GM04503 (cell line): Measurements from ENCODE around the gene MUC6.

Experiments used
- DNase-seq: peaks from one replicate; pipeline ENCODE4 v3.0.0-alpha.2; 2012; ENCODE audit warnings: low read depth

The MUC6 gene, protein sequence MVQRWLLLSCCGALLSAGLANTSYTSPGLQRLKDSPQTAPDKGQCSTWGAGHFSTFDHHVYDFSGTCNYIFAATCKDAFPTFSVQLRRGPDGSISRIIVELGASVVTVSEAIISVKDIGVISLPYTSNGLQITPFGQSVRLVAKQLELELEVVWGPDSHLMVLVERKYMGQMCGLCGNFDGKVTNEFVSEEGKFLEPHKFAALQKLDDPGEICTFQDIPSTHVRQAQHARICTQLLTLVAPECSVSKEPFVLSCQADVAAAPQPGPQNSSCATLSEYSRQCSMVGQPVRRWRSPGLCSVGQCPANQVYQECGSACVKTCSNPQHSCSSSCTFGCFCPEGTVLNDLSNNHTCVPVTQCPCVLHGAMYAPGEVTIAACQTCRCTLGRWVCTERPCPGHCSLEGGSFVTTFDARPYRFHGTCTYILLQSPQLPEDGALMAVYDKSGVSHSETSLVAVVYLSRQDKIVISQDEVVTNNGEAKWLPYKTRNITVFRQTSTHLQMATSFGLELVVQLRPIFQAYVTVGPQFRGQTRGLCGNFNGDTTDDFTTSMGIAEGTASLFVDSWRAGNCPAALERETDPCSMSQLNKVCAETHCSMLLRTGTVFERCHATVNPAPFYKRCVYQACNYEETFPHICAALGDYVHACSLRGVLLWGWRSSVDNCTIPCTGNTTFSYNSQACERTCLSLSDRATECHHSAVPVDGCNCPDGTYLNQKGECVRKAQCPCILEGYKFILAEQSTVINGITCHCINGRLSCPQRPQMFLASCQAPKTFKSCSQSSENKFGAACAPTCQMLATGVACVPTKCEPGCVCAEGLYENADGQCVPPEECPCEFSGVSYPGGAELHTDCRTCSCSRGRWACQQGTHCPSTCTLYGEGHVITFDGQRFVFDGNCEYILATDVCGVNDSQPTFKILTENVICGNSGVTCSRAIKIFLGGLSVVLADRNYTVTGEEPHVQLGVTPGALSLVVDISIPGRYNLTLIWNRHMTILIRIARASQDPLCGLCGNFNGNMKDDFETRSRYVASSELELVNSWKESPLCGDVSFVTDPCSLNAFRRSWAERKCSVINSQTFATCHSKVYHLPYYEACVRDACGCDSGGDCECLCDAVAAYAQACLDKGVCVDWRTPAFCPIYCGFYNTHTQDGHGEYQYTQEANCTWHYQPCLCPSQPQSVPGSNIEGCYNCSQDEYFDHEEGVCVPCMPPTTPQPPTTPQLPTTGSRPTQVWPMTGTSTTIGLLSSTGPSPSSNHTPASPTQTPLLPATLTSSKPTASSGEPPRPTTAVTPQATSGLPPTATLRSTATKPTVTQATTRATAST (N-terminal part only)

DNA sequence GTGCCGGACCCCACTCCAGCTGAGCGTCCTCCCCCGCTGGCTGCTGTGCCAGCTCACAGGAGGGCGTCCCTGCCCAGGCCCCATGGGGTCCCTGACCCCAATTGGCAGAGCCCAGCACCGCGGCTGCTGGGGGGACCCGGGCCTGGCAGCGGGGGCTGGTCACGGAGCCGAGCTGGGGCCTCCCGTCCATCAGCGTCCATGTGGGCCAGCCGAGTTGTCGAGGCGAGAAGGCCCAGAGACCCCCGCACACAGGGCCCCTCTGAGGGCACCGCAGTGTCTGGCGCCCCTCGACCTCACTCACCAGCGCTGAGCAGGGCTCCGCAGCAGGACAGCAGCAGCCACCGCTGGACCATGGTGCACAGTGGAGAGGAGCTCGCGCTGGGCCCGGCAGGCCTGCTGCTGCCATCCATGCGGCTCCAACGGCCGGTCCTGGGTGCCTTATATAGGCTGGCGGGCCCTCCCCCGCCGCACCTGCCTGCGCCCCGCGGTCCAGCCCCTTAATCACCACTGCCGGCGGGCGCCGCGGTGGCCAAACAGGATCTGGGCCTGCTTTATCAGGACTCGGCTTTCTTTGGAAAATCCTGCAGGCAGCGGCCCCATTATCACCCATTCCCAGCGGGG, at the start of gene MUC6:
TSS of gene MUC6 (minus strand) at position 416 of the 621 bp plus-strand sequence. CDS start at position 353, 63 bp downstream.
- no peak for DNase-seq

DNA sequence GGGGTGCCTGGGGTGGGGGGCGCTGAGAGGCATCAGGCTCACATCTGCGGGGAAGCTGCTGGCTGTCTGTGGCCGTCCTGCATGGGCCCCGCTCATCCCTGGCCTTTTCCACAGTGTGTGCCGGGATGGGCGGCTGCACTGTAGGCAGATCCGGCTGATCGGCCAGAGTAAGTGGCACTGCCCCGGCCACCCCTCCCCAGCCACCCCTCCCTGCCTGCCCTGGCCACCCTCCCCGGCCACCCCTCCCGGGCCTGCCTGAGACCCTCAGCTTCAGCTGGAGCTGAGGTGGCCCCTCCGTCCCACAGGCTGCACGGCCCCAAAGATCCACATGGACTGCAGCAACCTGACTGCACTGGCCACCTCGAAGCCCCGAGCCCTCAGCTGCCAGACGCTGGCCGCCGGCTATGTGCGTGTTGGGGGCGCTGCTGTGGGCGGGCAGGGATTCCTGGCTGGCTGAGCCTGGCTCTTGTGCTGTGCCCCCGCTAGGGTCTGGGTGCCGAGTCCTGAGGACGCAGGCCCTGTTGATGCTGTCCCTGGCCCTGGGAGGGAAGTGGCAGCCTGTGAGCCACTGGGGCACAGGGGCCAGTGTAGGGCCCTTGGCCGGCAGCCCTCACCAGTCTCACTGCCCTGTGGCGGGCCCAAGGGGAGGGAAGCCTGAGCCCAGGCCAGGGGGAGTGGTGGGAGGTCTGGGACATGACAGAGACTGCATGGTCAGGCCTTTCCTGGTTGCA, 49.1 kb upstream of the MUC6 start:
- DNase-seq = no peak

DNA sequence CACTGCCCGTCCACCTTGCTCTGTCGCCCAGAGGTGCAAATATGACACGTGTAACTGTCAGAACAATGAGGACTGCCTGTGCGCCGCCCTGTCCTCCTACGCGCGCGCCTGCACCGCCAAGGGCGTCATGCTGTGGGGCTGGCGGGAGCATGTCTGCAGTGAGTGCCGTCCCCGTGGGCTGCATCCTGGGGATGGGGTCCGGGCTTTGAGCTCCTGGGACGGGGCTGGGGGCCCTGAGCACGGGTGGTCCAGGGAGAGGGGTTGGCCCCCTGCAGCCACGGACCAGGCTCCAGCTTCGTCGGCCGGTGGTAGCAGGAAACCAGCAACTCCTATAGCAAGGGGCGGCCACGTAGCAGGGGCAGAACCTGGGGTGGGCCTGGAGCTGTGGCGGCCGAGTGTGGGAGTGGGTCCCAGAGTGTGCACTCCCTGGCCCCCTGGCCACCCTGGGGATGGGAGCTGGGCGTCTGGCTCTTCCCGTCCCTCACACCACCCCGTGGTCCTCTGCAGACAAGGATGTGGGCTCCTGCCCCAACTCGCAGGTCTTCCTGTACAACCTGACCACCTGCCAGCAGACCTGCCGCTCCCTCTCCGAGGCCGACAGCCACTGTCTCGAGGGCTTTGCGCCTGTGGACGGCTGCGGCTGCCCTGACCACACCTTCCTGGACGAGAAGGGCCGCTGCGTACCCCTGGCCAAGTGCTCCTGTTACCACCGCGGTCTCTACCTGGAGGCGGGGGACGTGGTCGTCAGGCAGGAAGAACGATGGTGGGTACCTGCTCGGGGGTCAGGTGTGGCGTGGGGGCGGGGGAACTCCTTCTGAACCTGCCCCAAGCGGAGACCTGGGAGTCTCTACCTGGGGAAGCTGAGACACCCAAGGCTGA, 48.3 kb upstream of the MUC6 start:
- DNase-seq = no peak

DNA sequence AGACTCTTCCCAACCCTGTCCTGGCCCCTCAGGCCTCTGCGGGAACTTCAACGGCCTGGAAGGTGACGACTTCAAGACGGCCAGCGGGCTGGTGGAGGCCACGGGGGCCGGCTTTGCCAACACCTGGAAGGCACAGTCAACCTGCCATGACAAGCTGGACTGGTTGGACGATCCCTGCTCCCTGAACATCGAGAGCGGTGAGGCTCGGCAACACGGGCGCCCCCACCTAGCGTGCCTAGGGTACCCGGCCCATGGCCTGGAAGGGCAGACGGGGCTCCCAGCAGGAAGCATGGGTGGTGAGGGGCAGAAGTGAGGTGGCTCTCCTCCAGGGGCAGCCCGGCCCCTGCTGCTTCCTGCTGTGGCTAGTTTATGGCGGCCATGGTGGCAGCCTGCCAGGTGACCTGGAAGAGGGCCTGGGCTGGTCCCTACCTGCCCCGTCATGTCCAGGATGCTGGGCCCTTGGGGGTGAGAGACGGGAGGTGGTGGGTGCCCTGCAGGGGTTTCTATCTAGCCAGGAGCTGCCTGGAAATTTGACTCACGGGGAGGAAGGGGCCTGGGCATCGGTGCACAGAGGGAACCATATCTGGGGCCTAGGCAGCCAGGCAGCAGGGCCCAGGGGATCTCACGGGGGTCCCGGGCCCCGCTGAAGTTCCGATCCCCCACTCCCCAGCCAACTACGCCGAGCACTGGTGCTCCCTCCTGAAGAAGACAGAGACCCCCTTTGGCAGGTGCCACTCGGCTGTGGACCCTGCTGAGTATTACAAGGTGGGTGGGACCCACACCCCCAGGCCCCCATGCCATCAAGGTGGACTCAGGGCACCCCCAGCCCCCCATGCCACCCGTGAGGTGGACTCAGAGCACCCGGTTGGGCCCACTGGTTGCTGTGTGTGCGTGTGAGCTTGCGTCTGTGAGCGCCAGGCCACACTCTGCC, 47.4 kb upstream of the MUC6 start:
- no peak for DNase-seq

DNA sequence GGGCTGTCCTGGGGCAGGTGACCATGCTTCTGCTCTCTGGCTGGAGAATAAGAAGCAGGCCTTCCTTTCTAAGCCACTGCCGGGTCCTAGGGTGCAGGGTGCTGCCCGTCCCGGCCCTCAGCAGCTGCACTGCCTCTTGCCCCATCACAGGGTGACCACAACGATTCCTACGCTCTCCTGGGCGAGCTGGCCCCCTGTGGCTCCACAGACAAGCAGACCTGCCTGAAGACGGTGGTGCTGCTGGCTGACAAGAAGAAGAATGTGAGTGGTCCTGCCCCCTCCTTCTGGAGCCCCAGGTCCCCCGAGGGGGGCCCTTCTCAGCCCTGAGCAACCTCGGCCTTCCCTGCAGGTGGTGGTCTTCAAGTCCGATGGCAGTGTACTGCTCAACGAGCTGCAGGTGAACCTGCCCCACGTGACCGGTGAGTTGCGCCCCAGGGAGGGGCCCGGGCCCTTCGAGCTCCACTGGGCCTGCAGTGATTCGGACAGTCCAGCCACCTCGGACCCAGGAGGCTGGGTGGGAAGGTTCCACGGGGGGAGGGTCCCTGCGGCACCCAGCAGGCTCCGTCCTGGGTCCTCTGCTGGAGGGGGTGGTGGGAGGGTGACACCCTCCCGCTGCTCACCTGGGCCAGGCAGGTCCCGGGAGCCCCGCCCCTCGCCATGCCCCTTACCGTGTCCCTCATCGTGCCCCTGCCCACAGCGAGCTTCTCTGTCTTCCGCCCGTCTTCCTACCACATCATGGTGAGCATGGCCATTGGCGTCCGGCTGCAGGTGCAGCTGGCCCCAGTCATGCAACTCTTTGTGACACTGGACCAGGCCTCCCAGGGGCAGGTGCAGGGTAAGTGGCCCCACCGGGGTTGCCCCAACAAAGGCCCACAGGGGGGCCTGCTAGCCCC, 46.5 kb upstream of the MUC6 start:
- no peak for DNase-seq

DNA sequence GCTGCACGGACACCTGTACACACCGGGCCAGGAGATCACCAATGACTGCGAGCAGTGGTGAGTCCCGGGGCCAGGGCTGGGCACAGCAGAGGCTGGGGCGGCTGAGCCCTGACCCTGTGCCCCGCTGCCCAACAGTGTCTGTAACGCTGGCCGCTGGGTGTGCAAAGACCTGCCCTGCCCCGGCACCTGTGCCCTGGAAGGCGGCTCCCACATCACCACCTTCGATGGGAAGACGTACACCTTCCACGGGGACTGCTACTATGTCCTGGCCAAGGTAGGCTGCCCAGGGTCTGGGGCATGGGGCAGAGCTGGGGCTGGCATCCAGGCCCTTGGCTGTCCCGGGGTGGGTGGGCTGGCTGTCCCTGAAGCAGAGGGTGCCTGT, 45.8 kb upstream of the MUC6 start:
- no peak for DNase-seq

DNA sequence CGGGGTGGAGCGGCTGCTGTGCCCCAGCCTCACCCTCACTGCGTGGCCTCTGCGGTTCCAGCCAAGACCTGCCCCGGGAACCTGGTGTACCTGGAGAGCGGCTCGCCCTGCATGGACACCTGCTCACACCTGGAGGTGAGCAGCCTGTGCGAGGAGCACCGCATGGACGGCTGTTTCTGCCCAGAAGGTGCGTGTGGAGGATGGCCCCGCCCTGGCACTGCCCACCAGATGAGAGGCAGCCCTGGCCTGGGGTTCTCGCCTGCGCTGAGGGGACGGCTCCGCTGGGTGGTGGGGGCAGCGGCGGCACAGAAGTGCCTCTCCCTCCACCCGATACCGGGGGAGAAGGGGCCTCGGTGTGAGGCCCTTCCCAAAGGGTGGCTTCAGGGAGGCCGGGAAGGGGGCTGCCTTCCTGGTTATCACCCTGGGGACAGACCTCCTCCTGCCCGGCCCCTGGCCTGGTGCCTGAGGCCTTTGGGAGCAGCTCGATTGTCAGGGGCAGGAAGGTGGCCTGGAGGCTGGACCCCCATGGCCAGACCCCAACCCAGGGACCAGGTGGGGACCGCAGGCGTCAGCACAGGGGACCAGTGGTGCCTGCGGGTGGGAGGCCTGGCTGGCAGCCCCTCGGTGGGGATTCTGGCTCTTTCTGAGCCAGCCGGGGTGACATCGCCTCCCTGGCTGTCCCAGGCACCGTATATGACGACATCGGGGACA, 45.2 kb upstream of the MUC6 start:
- no peak for DNase-seq

DNA sequence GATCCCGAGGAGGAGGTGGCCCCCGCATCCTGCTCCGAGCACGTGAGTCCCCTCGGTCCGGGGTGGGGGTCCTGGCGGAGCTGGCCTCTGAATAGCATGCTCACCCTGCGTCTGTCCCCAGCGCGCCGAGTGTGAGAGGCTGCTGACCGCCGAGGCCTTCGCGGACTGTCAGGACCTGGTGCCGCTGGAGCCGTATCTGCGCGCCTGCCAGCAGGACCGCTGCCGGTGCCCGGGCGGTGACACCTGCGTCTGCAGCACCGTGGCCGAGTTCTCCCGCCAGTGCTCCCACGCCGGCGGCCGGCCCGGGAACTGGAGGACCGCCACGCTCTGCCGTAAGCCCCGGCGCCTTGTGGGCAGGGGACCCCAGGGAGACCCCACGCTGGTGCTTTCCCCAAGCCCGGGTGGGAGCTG, 41.7 kb upstream of the MUC6 start:
- DNase-seq = no peak

DNA sequence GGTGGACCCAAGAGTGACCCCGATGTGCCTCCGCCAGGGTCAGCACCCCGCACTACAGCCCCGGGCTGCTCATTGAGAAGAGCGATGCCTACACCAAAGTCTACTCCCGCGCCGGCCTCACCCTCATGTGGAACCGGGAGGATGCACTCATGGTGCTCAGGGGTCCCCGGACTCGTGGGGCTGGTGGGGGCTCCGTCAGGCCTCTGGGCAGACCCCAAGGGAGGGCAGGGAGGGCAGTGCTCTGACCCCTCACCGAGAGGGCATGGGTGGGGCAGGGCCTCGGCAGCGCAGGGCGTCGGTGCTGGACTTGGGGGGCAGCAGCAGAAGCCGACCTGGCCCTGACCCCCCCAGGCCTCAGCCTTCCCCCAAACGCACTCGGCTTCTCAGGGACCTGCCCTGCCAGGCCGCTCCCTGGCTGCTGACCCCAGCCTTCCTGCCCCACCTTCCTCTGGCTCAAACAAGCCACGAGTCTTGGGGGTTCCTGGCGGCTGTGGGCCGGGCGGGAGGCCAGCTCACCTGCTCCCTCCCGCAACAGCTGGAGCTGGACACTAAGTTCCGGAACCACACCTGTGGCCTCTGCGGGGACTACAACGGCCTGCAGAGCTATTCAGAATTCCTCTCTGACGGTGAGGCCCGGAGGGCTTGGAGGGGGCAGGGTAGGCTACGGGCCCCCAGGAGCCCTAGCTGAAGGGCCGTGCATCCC, 41.0 kb upstream of the MUC6 start:
- DNase-seq = no peak

DNA sequence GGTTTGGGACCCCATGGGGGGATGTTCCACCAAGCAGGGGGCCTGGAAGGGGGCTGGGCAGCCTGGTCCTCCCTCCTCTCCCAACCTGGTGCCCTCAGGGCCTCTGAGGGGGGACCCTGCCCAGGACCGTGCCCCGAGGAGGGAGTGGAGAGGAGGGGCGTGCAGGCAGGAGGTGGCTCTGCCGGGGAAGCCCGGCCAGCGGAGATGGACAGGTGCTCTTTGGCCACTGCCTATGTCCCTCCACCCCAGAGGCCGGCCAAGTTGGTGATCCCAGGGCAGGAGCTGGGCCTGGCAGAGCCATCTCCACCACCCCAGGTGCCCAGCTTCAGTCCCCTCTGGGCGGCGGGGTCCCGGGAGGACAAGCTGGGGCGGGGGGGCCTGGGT, 40.5 kb upstream of the MUC6 start:
- no peak for DNase-seq

DNA sequence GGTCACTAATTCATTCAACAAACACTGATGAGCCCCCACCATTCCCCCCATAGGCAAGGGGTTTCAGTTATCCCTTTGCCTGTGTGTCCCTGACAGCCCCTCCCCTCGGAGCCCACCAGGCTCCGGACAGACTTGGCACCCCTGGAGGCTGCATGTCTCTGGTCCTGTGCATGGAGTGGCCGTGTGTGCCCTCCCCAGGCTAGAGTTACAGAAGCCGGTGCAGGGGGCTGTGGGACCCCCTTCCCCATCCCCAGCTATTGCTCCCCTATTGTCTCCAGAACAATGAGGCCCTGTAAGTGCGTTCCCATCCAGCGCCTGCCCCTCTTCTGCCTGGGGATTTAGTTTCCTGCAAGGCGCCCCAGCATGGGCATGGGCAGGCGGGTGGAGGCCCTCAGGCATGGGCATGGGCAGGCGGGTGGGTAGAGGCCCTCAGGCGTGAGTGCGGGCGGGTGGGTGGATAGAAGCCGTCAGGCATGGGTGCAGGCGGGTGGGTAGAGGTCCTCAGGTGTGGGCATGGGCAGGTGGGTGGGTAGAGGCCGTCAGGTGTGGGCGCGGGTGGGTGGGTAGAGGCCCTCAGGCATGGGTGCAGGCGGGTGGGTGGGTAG, 39.6 kb upstream of the MUC6 start:
- no peak for DNase-seq

DNA sequence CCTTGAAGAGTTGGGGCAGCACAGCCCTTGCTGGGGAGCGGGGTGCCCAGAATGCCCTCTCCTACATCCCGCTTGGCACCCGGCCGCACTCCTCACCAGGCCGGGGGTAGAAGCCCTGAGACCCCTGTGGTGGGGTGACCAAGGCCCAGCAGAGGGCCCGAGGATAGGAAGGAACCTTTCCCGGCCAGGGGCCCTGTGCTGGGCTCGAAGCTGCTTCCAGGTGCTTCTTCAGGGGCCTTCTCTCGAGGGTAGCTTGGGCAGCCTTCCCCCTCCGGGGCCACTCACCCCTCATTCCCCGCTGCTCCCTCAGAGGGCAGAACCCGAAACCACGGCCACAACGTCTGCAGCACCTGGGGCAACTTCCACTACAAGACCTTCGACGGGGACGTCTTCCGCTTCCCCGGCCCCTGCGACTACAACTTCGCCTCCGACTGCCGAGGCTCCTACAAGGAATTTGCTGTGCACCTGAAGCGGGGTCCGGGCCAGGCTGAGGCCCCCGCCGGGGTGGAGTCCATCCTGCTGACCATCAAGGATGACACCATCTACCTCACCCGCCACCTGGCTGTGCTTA, 38.9 kb upstream of the MUC6 start:
- DNase-seq = no peak

DNA sequence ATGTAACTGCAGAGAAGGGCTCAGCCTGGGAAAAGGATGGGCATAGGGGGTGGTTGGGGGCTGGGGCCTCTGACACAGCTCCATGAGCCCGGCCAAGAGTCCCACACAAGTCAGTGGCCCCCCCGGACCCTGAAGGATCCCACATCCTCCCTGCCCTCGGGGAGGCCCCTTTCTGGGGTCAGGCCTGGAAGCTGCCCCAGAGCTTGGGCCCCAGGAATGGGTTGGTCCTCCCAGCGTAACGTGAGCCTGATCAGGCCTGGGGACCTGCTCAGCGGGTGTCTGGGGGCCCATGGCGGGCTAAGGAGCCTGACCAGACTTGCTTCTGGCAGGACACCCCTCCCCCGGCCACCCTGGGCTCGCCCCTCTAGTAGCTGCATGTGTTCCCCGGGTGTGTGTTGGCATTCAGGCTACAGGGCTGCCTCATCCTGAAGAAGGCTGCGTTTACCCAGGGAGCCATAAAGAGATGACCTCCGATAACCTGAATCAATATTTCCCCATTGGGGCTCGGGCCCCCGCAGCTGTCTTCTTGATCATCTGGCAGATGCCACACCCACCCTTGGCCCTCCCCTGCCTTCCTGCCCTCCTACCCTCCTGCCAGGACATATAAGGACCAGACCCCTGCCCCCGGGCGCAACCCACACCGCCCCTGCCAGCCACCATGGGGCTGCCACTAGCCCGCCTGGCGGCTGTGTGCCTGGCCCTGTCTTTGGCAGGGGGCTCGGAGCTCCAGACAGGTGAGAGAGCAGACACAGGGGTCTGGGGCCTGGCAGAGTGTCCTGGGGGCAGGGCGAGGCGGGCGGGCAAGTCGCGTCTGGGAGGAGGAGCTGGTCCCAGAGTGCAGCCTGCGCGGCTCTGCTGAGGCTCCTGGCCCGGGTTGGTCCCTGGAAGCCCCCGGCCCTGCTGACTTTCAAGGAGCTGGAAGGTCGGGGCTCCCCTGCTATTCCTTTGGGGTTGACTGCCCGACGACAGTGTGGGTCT, 38.0 kb upstream of the MUC6 start, which contains the start of gene MUC2:
TSS of gene MUC2 (plus strand) at position 631 of the 978 bp plus-strand sequence.
- no peak for DNase-seq

DNA sequence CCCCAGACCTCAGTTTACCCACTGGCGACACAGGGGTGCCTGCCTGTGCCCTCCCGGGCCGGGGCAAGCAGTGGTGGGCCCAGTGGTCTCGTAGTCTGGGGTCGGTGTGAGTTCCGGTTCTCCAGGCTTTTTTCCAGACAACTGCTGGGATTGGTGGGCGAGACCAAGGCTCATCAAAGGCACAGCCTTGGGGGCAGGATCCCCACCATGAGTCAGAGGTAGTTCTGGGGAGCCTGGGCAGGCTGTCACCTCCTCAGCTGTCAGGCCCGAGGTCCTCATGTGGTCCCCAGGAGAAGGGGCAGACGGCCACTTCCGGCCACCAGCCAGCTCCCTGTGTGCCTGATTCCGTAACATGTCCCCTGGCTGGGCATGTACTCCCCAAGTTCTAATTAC, 37.3 kb upstream of the MUC6 start:
- DNase-seq = no peak
